Vein endothelial cell (primary cell): ENCODE measurements around the gene OR8G1. TPM values are rescaled to one million over a fixed set of nuclear protein-coding genes. Genes with fewer than 3 reads are reported as not detected.

Source experiments
- total RNA-seq: library from RNA; depleted of rRNA; stranded (reverse); fragments of >200 nt; gene quantifications from 2 replicates; pipeline ENCODE4 v1.2.3, GENCODE V29; 2012

OR8G1 gene
- not detected in 2 replicates for total RNA-seq

GRCh38 chr11:124240621-124241397 lies at the start of gene OR8G1:
Gene OR8G1, plus strand, starts transcription at chr11:124241095. Its CDS starts 8,581 bp downstream, at chr11:124249676.

GRCh38 chr11:124256076-124256475 lies 15.2 kb downstream of the OR8G1 start, which contains the start of gene OR8G5:
Gene OR8G5, plus strand, starts transcription at chr11:124256376. Its CDS starts 8,556 bp downstream, at chr11:124264932.

Other genes with a start within 250 kb of the OR8G1 start
- not detected in 2 replicates for gene OR10G6, start 245.9 kb upstream of the OR8G1 start, total RNA-seq
- 0.33 TPM in 1 of 2 replicates, not detected in the other for gene OR10G4, start 228.1 kb upstream of the OR8G1 start, total RNA-seq
- gene OR10G9, start 218.1 kb upstream of the OR8G1 start, total RNA-seq, result 0.65 TPM in 1 of 2 replicates, not detected in the other
- gene OR10G8, start 214.3 kb upstream of the OR8G1 start, total RNA-seq, result 0.19 and 0.33 TPM in 2 replicates
- not detected in 2 replicates for gene OR10G7, start 199.8 kb upstream of the OR8G1 start, total RNA-seq
- gene VWA5A, start 125.6 kb upstream of the OR8G1 start, total RNA-seq, result 13.1 and 13.2 TPM in 2 replicates
- gene OR10D3, start 57.8 kb upstream of the OR8G1 start, total RNA-seq, result not detected in 2 replicates
- gene OR8G5, start 15.3 kb downstream of the OR8G1 start, total RNA-seq, result not detected in 2 replicates
- gene OR8D1, start 72.9 kb downstream of the OR8G1 start, total RNA-seq, result not detected in 2 replicates
- not detected in 2 replicates for gene OR8D2, start 79.1 kb downstream of the OR8G1 start, total RNA-seq
- not detected in 2 replicates for gene OR8B2, start 143.4 kb downstream of the OR8G1 start, total RNA-seq
- not detected in 2 replicates for gene OR8B3, start 157.9 kb downstream of the OR8G1 start, total RNA-seq
- not detected in 2 replicates for gene OR8B4, start 183.8 kb downstream of the OR8G1 start, total RNA-seq
- not detected in 2 replicates for gene OR8B8, start 204.6 kb downstream of the OR8G1 start, total RNA-seq